ENCODE measurements around the gene UBALD1.
A peak's percentile ranks its signal among the peaks of the same experiment; 100 is the strongest.

The UBALD1 gene

GRCh38 chr16:4616047-4616811 is 1.5 kb upstream of the UBALD1 start:
- peak; percentile 100 for DNase-seq

DNA sequence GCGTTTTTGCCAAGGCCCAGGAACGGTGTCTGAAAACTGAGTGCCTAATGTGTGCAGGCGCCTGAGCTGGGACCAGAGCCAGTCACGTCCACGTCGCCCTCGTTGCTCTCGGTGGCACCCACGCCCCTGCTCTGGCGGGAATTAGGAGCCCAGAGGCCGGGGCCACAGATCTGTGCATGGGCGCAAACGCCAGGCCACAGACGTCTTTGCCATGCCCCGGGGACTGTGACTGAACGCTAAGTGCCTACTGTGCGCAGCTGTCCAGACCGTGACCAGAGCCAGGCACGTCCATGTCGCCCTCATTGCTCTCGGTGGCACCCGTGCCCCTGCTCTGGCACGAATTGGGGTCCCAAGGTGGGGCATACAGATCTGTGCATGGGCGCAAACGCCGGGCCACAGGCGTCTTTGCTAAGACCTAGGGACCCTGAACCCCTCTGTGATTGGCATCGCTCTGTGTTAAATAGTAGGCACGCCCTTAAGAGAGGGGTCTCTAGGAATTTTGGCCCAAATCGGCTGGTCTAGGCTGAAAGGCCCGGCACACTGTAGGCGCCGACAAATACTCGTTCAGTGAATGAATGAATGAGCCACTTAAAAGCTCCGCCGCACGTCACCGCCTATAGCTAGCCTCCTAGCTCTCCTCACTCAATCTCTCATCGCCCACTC is 827 bp upstream of the UBALD1 start:
- no peak for DNase-seq

DNA sequence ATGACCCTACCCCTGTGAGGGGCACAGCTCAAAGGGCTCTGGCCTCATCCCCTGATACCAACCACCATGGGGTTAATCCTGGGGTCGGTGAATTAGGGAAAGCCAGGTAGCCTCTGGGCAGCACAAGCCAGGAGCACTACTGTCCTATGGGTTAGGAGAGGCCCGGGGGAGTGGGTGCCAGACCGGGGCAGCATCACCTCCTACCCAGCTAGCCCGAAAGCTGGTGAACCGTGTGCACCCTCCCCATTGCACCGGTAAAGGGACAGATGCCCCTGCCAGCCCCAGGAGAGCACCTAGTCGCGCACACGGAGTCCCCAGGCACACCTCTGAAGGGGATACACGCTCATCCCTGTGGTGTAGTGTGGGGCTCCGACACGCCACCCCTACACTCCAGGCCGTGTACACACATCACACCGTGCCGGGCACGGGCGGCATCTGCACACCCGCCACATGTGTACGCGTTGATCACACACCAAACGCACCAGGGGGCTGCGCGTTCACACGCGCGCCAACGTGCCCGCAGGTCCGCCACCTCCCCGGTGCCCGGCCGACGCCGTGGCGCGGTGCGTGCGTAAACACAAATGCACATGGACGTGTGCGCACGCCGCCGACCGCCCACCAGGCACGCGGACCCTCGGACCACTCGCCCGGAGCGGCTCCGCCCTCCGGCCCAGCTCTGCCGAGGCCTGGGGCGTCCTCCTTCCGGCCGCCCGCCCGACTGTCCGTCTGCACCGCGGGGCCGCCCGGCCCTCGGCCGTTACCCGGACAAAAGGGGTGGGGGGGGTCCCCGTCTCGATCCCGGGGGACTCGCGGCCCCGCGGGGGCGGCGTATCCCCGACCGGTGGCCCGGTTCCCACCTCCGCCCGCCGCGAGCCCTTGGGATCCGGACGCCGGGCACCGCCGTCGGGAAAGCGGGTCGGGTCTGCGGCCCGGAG is 785 bp downstream of the UBALD1 start:
- peak; percentile 39 for DNase-seq

GRCh38 chr16:4612977-4613635 is 1.6 kb downstream of the UBALD1 start:
- DNase-seq: no peak

- no peak for DNase-seq
Observed at GRCh38 chr16:4612474-4612931, 2.2 kb downstream of the UBALD1 start.

- no peak for DNase-seq
Observed at GRCh38 chr16:4611337-4612021, 3.2 kb downstream of the UBALD1 start.

GRCh38 chr16:4610011-4611005 is 4.4 kb downstream of the UBALD1 start:
- no peak for DNase-seq

DNA sequence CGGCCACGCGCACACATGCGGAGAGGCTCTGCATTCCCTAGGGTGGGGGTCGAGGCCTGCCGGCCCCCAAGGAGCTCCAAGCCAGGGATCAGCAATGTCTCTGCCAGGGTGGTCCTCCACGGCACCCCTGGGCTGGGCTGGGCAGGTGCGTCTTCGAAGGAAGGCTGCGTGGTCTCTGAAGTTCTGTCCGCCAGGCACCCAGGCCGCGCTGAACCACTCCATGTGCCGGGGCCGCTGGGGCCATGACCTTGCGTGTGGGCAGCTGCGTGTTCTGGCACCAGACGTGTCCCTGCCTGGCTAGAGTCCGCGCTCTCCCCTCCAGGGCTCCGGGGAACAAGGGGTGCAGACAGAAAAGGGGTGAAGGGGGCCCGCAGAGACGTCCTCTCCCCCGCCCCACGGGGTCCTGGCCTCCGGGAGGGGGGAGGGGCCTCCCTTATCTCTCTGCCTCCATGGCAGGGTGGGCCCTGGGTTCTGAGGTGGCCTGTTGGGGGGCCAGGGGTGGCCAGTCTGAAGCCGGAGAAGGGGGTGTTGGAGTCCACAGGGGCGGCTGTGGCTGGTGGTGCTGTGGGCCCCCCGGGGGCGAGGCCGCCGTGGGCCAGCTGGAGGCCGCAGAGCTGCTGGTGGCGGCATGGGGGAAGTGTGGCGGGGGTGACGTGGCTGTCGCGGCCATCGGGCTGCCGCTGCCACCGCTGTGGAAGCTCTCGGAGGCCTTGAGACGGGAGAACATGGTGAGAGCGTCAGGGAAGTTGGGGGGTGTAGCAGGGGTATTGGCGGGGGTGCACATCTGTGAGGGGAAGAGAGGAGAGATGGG is 5.3 kb downstream of the UBALD1 start:
- DNase-seq: no peak

GRCh38 chr16:4608704-4608980 is 6.0 kb downstream of the UBALD1 start:
- DNase-seq: no peak

DNA sequence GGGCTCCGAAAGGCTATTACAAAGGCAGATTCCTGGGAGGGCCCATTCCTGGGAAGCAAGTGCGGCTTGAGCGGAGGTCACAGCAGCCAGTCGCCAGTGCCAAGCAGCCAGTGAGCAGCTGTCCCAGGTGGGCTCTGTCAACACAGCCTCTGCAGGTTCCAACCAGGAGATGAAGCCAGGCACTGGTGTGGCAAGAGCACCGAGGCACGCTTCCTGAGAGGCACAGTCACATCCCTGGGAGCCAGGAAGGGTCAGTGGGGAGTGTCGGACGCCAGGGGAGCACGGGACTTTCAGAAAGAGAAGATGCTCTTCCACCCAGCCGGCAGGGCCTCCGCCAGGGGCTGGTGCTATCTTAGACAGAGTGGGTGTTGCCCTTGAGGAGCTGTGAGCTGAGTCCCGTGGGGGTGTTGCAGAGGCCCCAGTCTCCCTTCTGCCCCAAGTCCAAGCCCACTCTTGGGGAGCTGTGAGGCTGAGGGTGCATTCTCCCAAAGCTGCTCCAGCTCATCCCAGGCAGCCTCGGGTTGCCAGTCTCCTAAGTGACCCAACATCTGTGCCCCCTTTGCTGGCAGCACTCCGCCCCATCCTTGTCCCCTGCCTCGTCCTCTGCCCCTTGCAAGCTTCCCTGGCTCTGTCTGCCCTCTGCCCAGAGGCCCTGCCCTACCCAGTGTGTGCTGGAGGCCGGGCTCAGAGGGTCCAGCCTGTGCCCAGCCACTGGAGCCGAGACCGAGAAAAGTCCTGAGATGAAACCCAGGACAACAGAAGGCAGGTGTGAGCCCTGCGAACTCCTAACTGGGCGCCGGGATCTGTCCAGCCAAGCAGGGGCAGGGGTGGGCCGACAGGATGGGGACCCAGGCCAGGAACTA is 6.6 kb downstream of the UBALD1 start:
- DNase-seq: no peak

- DNase-seq: no peak
Observed at GRCh38 chr16:4606354-4606753, 8.3 kb downstream of the UBALD1 start.

DNA sequence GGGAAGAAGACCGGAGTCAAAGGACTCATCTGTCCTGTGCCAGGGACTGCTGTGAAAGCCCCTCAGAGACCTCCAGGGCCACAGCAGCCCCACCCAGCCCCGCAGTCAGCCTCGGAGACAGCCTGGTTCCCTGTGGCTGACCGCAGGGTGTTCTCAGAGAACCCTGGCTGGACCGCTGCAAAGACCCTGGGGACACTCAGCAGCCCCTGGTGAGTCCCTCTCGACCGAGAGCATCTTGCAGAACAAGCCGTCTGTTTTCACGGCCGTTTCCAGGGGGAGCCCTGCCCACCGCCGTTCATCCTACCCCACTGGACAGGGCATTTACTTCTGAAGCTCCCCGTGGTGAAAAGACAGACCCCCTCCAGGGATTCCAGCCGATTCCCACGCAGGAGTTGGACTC is 10.3 kb downstream of the UBALD1 start:
- no peak for DNase-seq

DNA sequence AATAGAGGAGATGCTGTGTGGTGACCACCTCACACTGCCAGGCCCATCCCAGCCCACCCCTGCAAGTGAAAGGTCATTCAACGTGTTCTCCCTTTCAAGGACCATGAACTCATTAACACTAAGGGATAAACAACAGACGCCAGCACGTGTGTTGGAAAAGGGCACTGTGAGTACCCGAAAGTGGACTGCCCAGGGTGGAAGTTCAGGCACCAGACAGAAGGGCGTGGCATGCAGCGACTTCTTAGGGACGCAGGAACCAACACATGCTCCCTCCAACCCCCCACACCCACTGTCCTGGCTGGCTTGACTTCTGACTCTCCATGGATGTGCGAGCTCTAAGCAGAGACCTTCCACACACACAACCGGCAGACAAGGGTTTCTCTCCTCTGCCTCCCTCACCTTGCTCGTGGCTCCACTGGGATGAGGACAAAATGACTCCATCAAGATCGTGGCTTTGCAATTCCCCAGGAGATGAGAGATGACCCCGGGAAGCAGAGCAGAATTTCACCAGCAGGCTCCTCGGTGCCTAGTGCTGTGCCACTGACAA is 11.0 kb downstream of the UBALD1 start:
- no peak for DNase-seq

DNA sequence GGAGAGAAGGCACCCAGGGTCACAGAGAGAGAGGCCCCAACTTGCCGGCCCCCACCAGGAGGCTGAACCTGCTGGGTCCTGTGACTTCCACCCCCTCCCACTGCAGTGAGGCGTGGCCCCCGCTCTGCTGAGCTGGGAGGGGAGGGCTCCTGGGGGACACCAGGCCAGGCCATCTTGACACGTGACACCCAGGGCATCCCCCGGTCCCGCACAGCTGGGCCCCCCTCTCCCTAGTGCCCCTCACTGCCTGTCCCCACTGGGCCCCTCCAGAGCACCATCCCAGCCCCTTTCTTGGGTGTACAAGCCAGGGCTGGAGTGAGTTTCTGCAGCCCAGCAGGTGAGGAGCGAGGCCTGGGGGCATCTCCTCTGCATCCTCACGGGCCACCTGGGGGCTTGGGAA is 12.4 kb downstream of the UBALD1 start:
- DNase-seq: no peak

GRCh38 chr16:4601864-4602186 is 12.9 kb downstream of the UBALD1 start:
- no peak for DNase-seq

- DNase-seq: no peak
Observed at GRCh38 chr16:4601036-4601863, 13.4 kb downstream of the UBALD1 start.

GRCh38 chr16:4599545-4599944 is 15.1 kb downstream of the UBALD1 start:
- DNase-seq: no peak

- DNase-seq: no peak
Observed at GRCh38 chr16:4599037-4599436, 15.7 kb downstream of the UBALD1 start.

Data from fibroblast of skin of back (primary cell).